GM12892 (cell line): ENCODE results near the gene GDAP2.

Experiments used
- POLR2A ChIP-seq: IDR thresholded peaks from 2 replicates; pipeline ENCODE4 v1.6.1; 2011; ENCODE audit warnings: low read depth, low read length, control low read depth
- POLR2AphosphoS5 ChIP-seq: IDR thresholded peaks from 2 replicates; pipeline ENCODE4 v1.6.1; 2011; ENCODE audit warnings: low read depth, low read length, control low read depth

DNA sequence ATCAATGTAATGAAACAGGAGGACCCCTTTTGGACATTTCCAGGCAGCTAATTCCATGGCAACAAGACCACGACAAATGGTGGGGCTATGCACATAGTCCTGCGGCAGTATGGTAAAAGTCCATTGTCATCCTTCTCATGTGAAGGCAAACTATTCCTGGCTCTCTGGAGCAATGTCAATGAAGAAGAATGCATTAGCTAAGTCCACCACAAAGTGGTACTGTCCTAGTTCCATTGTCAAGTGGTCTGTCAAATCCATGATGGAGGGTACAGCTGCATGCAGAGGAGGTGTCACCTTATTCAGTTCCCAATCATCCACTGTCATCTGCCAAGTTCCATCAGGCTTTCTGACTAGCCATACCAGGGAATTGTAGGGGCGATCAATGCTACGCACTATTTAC is 110.1 kb downstream of the GDAP2 start:
- TF ChIP-seq POLR2A (no peak), POLR2AphosphoS5 (no peak)
